ENCODE results near the gene ZIC5.

ZIC5 gene

DNA sequence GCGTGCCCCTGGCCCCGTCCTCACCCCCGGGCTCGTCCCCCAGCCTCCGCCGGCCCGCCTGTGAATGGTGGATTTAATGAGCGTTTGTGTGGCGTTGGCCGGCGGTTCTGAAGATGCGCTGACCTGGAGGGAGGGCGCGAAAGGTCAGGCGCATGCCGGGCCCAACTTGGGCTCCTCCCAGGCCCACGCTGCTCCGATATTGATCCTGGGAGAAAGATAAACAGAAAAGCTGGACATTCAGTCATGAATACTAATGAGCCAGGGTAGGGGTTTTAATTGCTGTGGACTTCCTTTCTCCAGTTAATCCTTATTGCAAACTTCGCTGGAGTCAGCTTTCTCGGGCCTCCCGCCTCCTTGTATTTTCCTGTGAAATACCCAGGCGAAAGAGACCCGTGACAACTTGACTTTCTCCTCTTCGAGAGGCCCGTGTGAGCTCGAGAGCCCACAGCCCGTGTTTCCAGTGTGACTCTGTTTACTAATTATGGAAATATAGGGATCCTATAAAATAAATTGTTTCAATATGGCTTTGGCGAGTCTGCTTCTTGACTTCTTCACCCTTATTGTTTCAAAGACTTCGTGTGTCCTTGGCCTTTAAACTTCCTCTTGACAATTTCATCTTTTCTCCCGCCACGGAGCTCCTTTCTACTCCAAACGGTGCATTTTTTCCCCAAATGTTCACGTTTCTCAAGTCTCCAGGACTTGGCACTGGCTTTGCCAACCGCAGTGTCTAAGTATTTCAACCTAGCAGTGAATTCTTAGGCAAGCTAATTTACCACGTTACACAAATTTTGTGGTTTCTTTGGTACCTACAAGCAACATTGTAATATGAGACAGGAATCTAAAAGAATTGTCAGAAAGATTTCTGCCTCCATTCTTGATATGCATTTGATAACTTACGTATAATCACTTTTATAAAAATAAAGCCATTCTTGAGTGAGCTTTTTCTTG is 20.5 kb upstream of the ZIC5 start:
- Histone ChIP-seq H3K4me3 (ENCODE audit: low read depth, low read length) (no peak overlapping the region), H3K4me1 (no peaks in the 10 kb centered on the region), H3K27me3 (peaks cover 100% of the 10 kb centered on the region)

DNA sequence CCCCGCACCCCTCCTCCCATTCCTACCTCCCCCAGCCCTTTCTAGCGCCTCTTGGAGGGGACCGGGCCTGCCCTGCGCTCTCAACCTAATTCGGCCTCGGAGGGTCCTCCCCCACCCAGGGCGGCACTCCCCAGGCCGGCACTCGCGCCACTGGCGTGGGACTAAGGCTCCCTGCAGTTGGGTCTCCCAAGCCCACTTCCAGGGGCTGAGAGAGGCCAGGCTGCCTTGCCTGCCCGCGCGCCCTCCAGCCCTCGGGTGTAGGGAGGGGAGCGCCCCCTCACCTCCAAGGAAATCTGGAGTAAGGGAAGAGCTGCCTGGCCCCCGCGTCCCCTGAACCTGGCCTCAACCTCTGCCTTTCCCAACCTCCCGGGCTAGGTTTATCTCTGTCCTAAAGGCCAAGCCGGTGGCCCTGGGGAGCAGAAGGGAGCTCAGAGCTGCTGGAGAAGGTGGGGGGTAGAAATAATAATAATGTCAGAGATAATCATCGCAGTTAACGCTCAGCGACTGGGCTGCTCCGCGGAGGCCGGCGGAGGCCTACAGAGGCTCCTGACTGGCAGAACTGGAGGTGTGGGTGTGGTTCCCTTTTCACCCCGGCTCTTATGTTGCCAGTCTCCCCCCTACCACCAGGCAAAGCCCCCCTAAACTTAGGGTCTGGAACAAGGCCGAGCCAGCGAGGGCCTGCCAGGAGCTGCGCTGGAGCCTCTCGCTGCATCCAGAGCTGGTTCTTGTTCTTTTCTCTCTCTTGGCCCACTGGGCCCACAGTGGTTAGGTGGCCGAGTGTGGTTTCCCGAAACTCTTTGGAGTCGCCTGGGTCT is 19.7 kb upstream of the ZIC5 start:
- H3K9me3 ChIP-seq: no peaks in the 10 kb centered on the region
- H3K4me1 ChIP-seq: no peaks in the 10 kb centered on the region
- H3K27me3 ChIP-seq: peaks cover 100% of the 10 kb centered on the region
- no peaks in the 10 kb centered on the region for H3K36me3 ChIP-seq
- no peak for DNase-seq
- no peak overlapping the region for H3K4me3 ChIP-seq (ENCODE audit: low read depth, low read length)
- no peak for TF ChIP-seq CTCF (IDR thresholded peaks at IDR 0.05; ENCODE audit: low read depth, low read length)

More for the DNA sequence above, 20.5 kb upstream of the ZIC5 start:
- DNase-seq: no peak
- H3K36me3 ChIP-seq: no peaks in the 10 kb centered on the region
- TF ChIP-seq CTCF (IDR thresholded peaks at IDR 0.05; ENCODE audit: low read depth, low read length): no peak
- H3K9me3 ChIP-seq: no peaks in the 10 kb centered on the region

- no peak for DNase-seq
- Histone ChIP-seq H3K4me3 (ENCODE audit: low read depth, low read length) (no peak overlapping the region), H3K4me1 (no peaks in the 10 kb centered on the region), H3K36me3 (no peaks in the 10 kb centered on the region), H3K27me3 (peaks cover 97% of the 10 kb centered on the region), H3K9me3 (no peaks in the 10 kb centered on the region)
- no peak for TF ChIP-seq CTCF (IDR thresholded peaks at IDR 0.05; ENCODE audit: low read depth, low read length)
Observed at GRCh38 chr13:99990126-99990977, 18.8 kb upstream of the ZIC5 start.

DNA sequence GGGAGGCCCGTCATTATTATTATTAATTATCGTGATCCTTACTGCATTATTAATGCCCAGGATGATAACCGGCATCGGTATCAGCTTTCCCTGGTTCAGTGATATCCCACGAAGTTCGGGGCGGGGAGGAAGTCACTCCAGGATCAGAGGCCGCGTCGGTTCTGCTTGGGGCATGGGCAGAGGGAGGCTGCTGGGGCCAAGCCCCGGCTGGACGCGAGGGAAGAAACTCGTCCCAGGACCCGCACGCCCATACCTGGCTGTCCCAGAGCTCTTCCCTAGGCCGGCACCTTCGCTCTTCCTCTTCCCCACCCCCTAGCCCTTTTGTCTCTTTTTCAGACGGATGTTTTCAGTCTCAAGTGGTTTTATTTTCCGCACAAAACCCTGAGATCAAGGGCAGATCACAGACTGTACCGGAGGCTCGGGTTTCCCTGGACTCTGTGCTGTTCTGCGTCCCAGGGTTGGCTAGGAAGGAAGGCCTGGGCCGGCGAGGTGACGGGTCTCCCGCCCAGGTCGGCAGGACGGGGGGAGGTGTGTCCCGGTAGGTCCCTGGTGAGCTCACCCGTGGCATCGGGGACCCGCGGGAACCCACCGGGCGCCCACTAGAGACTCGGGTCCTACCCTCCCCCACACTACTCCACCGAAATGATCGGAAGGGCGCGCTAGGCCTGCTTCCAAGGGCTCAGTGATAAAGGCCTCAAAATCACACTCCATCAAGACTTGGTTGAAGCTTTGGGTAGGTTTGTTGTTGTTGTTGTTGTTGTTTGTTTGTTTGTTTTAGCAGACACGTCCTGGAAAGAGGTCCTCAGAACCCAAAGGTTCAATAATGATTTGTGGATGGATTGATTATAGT is 17.9 kb upstream of the ZIC5 start:
- no peak for DNase-seq
- Histone ChIP-seq H3K4me3 (ENCODE audit: low read depth, low read length) (no peak overlapping the region), H3K9me3 (no peaks in the 10 kb centered on the region), H3K27me3 (peaks cover 97% of the 10 kb centered on the region), H3K36me3 (no peaks in the 10 kb centered on the region), H3K4me1 (no peaks in the 10 kb centered on the region)
- TF ChIP-seq CTCF (IDR thresholded peaks at IDR 0.05; ENCODE audit: low read depth, low read length): no peak

GRCh38 chr13:99988529-99989275 is 17.1 kb upstream of the ZIC5 start:
- no peaks in the 10 kb centered on the region for H3K4me1 ChIP-seq
- no peaks in the 10 kb centered on the region for H3K36me3 ChIP-seq
- no peak for DNase-seq
- H3K27me3 ChIP-seq: peaks cover 97% of the 10 kb centered on the region
- no peaks in the 10 kb centered on the region for H3K9me3 ChIP-seq
- no peak overlapping the region for H3K4me3 ChIP-seq (ENCODE audit: low read depth, low read length)
- no peak for TF ChIP-seq CTCF (IDR thresholded peaks at IDR 0.05; ENCODE audit: low read depth, low read length)
